A549 (cell line): Measurements from ENCODE around the gene SUGCT. TPM values are rescaled to one million over a fixed set of nuclear protein-coding genes. Genes with fewer than 3 reads are reported as not detected.

Source experiments
- ATAC-seq, 2 experiments: fragments of 200-7000 bp in 1 of 2; fragments of >200 bp in 1 of 2; cut with Nextera tagmentation in 1 of 2; cut with Tn5 transposase in 1 of 2; 3 replicates each; pipeline versions ENCODE4 v1.8.0 to v1.9.1; 2018 to 2020; ENCODE audit warnings: mild to moderate bottlenecking in 1 of 2, moderate library complexity in 1 of 2
- CTCF ChIA-PET: fragments of 300-600 bp; sonication (Branson Sonifier 250); formaldehyde crosslinking; extraction: SDS; loops from one replicate; lab custom pipeline; 2021; ENCODE audit warnings: antibody characterized with exemption, inconsistent platforms; lab: Yijun Ruan, JAX
- POLR2A ChIA-PET: fragments of 350-600 bp; formaldehyde crosslinking; extraction: SDS; loops from one replicate; lab custom pipeline; 2021; ENCODE audit warnings: antibody characterized with exemption, inconsistent platforms; lab: Yijun Ruan, JAX
- DNase-seq, 2 experiments: peaks; one replicate each; pipeline versions ENCODE4 v3.0.0 to v3.0.0-alpha.2; 2011 to 2016; ENCODE audit warnings: low read depth in 1 of 2, low spot score in 1 of 2
- FAIRE-seq: peaks from 2 replicates; lab custom pipeline; 2011; peaks lifted over from hg19 to GRCh38; lab: Jason Lieb, UNC
- H3K27ac ChIP-seq, 2 experiments: fragments of >200 bp; sonication (Bioruptor Twin); formaldehyde crosslinking; 3 replicates each; pipeline ENCODE4 v1.5.1; 2016 to 2017
- H3K4me1 ChIP-seq: fragments of >200 bp; sonication (Bioruptor Twin); formaldehyde crosslinking; 3 replicates; pipeline ENCODE4 v1.6.1; 2016
- H3K4me2 ChIP-seq: fragments of >200 bp; sonication (Bioruptor Twin); formaldehyde crosslinking; 3 replicates; pipeline ENCODE4 v1.6.1; 2016
- H3K4me3 ChIP-seq: fragments of >200 bp; sonication (Bioruptor Twin); formaldehyde crosslinking; 3 replicates; pipeline ENCODE4 v1.5.1; 2016
- H3K9me3 ChIP-seq: fragments of >200 bp; sonication (Bioruptor Twin); formaldehyde crosslinking; 3 replicates; pipeline ENCODE4 v1.6.1; 2016
- BHLHE40 ChIP-seq: IDR thresholded peaks from 2 replicates; pipeline ENCODE4 v1.6.1; 2012; ENCODE audit warnings: low read depth, low read length, inconsistent platforms
- CBX2 ChIP-seq: fragments of 200-600 bp; sonication (generic); IDR thresholded peaks from 2 replicates; pipeline ENCODE4 v1.6.1; 2016; ENCODE audit warnings: low read depth, mild to moderate bottlenecking, borderline replicate concordance
- CBX8 ChIP-seq: fragments of 200-600 bp; sonication (generic); IDR thresholded peaks from 2 replicates; pipeline ENCODE4 v1.6.1; 2016
- CHD4 ChIP-seq: fragments of 200-600 bp; sonication (generic); IDR thresholded peaks from 2 replicates; pipeline ENCODE4 v1.6.1; 2016; ENCODE audit warnings: antibody characterized with exemption, mild to moderate bottlenecking, borderline replicate concordance
- E2F6 ChIP-seq: IDR thresholded peaks from 2 replicates; pipeline ENCODE4 v1.6.1; 2012; ENCODE audit warnings: low read depth, borderline replicate concordance
- ESRRA ChIP-seq: fragments of 150-350 bp; IDR thresholded peaks from 2 replicates; pipeline ENCODE4 v1.6.1; 2014; ENCODE audit warnings: mild to moderate bottlenecking, low read length, borderline replicate concordance
- FOXS1 ChIP-seq: fragments of 250-450 bp; sonication (Bioruptor Pico); IDR thresholded peaks from 2 replicates; pipeline ENCODE4 v1.5.0; 2020; ENCODE audit warnings: mild to moderate bottlenecking, moderate library complexity
- HMGXB4 ChIP-seq: fragments of 250-450 bp; sonication (Bioruptor Pico); IDR thresholded peaks from 2 replicates; pipeline ENCODE4 v1.5.0; 2021; ENCODE audit warnings: mild to moderate bottlenecking, moderate library complexity, borderline replicate concordance
- HOXA7 ChIP-seq: fragments of 250-450 bp; sonication (Bioruptor Pico); IDR thresholded peaks from 2 replicates; pipeline ENCODE4 v1.5.0; 2020; ENCODE audit warnings: mild to moderate bottlenecking, moderate library complexity
- HOXB13 ChIP-seq: fragments of 250-450 bp; sonication (Bioruptor Pico); IDR thresholded peaks from 2 replicates; pipeline ENCODE4 v1.5.0; 2020; ENCODE audit warnings: low read depth, mild to moderate bottlenecking, moderate library complexity
- JUNB ChIP-seq: fragments of >200 bp; sonication (Bioruptor Twin); formaldehyde crosslinking; IDR thresholded peaks from 2 replicates; pipeline ENCODE4 v1.6.1; 2016
- KDM1A ChIP-seq: fragments of 200-600 bp; sonication (generic); IDR thresholded peaks from 2 replicates; pipeline ENCODE4 v1.6.1; 2016; ENCODE audit warnings: low read depth, mild to moderate bottlenecking
- MAFK ChIP-seq: fragments of 450-650 bp; IDR thresholded peaks from 2 replicates; pipeline ENCODE4 v1.6.1; 2014; ENCODE audit not compliant: partially characterized antibody
- MAZ ChIP-seq: fragments of 150-350 bp; IDR thresholded peaks from 2 replicates; pipeline ENCODE4 v1.6.1; 2014; ENCODE audit warnings: antibody characterized with exemption, low read depth, low read length, borderline replicate concordance
- NPAS2 ChIP-seq: fragments of 250-450 bp; sonication (Bioruptor Pico); IDR thresholded peaks from 2 replicates; pipeline ENCODE4 v1.8.0; 2022; ENCODE audit warnings: mild to moderate bottlenecking, moderate library complexity, borderline replicate concordance
- PHF8 ChIP-seq: fragments of 200-600 bp; sonication (generic); IDR thresholded peaks from 2 replicates; pipeline ENCODE4 v1.6.1; 2016; ENCODE audit warnings: low read depth, mild to moderate bottlenecking, antibody characterized with exemption, moderate library complexity, borderline replicate concordance
- RAD21 ChIP-seq, 2 experiments: fragments of >200 bp in 1 of 2; sonication (Bioruptor Twin) in 1 of 2; formaldehyde crosslinking in 1 of 2; IDR thresholded peaks in 1 of 2; conservative IDR thresholded peaks in 1 of 2; 2 replicates in 1 of 2; 3 replicates in 1 of 2; pipeline ENCODE4 v1.6.1; 2012 to 2018; ENCODE audit warnings: inconsistent platforms in 1 of 2
- RCOR1 ChIP-seq: fragments of 150-350 bp; IDR thresholded peaks from 2 replicates; pipeline ENCODE4 v1.6.1; 2014; ENCODE audit warnings: antibody characterized with exemption, low read length, low read depth
- SREBF2 ChIP-seq: fragments of 450-650 bp; IDR thresholded peaks from 2 replicates; pipeline ENCODE4 v1.6.1; 2014; ENCODE audit warnings: mild to moderate bottlenecking, moderate library complexity
- TFCP2L1 ChIP-seq: fragments of 250-450 bp; sonication (Bioruptor Pico); IDR thresholded peaks from 2 replicates; pipeline ENCODE4 v1.5.0; 2021; ENCODE audit warnings: mild to moderate bottlenecking
- TP53 ChIP-seq: fragments of 250-450 bp; sonication (Bioruptor Pico); IDR thresholded peaks from 2 replicates; pipeline ENCODE4 v1.5.0; 2021; ENCODE audit warnings: mild to moderate bottlenecking, moderate library complexity
- USF2 ChIP-seq: fragments of 450-650 bp; IDR thresholded peaks from 2 replicates; pipeline ENCODE4 v1.6.1; 2014; ENCODE audit warnings: antibody characterized with exemption
- ZNF302 ChIP-seq: fragments of 250-450 bp; sonication (Bioruptor Pico); IDR thresholded peaks from 2 replicates; pipeline ENCODE4 v1.9.0; 2021; ENCODE audit warnings: inconsistent platforms, mild to moderate bottlenecking, moderate library complexity
- WGBS: methylation state at CpG from one replicate; pipeline ENCODE4 v1.1.6; 2017; ENCODE audit errors: missing lambda C conversion rate; 5-methylcytosine and 5-hydroxymethylcytosine counted together
- polyA plus RNA-seq, 4 experiments: library from polyadenylated mRNA; depleted of rRNA in 3 of 4; stranded (reverse); fragments of >200 nt; fragmentation: RNase III in 1 of 4; extraction: RNeasy Plus Mini Kit Qiagen cat#74134 plus additional on column Dnase treatment in 1 of 4; gene quantifications; 2 replicates in 3 of 4; 3 replicates in 1 of 4; pipeline ENCODE4 v1.2.3, GENCODE V29; 2011 to 2017

Gene SUGCT
- polyA plus RNA-seq, 2 of the 4 experiments (the other 2 are of a cell fraction), result 1.4 to 1.6 TPM

GRCh38 chr7:40822861-40823260 is 688.1 kb downstream of the SUGCT start:
- Histone ChIP-seq H3K27ac (no peak overlapping the region), H3K4me3 (no peak overlapping the region), H3K9me3 (no peaks in the 10 kb centered on the region), H3K4me2 (no peak overlapping the region), H3K4me1 (no peaks in the 10 kb centered on the region)
- FAIRE-seq (no peak), ATAC-seq (no peak), DNase-seq (no peak)
- ChIA-PET POLR2A (no interaction called here), CTCF (no interaction called here)
- WGBS, result 0% methylated on average over 1 of the region's 1 CpG
- no peak for TF ChIP-seq TP53
- no peak for TF ChIP-seq CHD4
- no peak for TF ChIP-seq NPAS2 (CRISPR knock-in tag)
- TF ChIP-seq CBX8, result no peak
- TF ChIP-seq KDM1A, result no peak
- no peak for TF ChIP-seq RAD21 (conservative IDR thresholded peaks at IDR 0.05 in 1 of 2, IDR thresholded peaks at IDR 0.05 in 1 of 2)
- no peak for TF ChIP-seq HOXB13 (CRISPR knock-in tag)
- no peak for TF ChIP-seq ESRRA
- no peak for TF ChIP-seq BHLHE40
- no peak for TF ChIP-seq E2F6
- no peak for TF ChIP-seq RCOR1
- no peak for TF ChIP-seq PHF8
- TF ChIP-seq JUNB, result no peak
- TF ChIP-seq MAZ, result no peak
- TF ChIP-seq FOXS1 (CRISPR knock-in tag), result no peak
- no peak for TF ChIP-seq SREBF2

DNA sequence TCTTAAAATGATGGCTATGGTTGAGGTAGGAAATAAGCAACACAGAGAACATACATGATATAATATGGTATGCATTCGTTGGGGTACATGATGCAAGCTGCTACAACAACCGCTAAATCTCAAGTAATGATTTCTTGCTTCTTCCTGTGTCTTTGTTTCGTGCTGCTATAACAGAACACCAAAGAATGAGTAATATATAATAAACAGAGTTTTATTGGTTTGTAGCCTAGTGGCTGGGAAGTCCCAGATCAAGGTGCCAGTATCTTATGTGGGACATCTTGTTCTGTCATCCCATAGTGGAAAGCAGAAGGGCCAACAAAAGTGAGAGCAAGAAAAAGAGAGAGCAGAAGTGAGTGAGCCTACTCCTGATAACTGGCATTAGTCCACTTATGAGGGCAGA is 689.7 kb downstream of the SUGCT start:
- no peaks in the 10 kb centered on the region for H3K9me3 ChIP-seq
- no peak overlapping the region for H3K4me2 ChIP-seq
- ChIA-PET CTCF (no interaction called here), POLR2A (no interaction called here)
- DNase-seq (no peak), FAIRE-seq (no peak), ATAC-seq (no peak)
- no peak for TF ChIP-seq RCOR1
- no peak for TF ChIP-seq CHD4
- no peak for TF ChIP-seq HOXA7 (CRISPR knock-in tag)
- no peak for TF ChIP-seq RAD21 (conservative IDR thresholded peaks at IDR 0.05 in 1 of 2, IDR thresholded peaks at IDR 0.05 in 1 of 2)
- TF ChIP-seq HMGXB4 (CRISPR knock-in tag), result no peak
- TF ChIP-seq TFCP2L1 (CRISPR knock-in tag), result no peak
- no peak for TF ChIP-seq ZNF302 (CRISPR knock-in tag)
- TF ChIP-seq MAFK, result no peak
- H3K4me3 ChIP-seq, result no peak overlapping the region
- no peaks in the 10 kb centered on the region for H3K4me1 ChIP-seq
- 7% methylated on average over 3 of the region's 3 CpGs for WGBS
- H3K27ac ChIP-seq, result no peak overlapping the region

DNA sequence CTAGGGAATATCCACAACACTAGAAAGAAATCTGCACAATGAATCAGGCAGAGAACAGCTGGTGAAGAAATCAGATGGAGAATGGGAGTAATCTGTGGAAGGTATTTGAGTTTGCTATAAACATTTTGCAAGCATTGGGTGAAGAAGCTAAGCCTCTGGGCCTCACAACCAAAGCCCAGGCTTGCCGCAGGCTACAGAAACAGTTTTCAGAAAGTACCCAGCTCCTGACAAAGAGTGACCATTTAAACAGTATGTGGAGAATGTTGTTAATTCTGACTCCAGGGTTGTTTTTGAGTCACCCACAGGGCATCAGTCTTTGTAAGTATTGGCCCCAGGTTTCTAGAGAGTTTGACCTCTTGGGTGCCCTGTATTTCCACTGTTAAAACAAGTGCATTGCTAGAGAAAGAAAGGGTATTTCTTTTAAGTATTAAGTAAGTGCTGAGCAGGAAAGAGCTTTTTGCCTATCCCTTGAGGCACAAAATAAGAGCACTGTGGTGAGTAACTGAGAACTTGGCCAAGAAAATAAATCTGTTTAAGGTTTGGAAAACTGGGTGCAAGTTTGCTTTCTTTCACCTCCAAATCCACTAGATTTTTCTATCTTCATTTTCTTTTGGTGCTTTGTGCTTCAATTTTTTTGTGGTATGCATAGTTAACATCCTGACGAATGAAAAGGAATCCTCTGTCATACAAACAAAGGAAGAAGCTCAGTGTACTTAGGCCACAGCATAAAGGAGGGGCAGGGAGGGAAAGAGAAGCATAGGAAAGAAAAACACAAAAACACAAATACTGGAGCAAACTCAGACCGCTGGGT is 691.8 kb downstream of the SUGCT start:
- Histone ChIP-seq H3K4me2 (no peak overlapping the region), H3K27ac (no peak overlapping the region), H3K4me3 (no peak overlapping the region), H3K9me3 (no peaks in the 10 kb centered on the region), H3K4me1 (no peaks in the 10 kb centered on the region)
- TF ChIP-seq USF2 (no peak), PHF8 (no peak), CBX2 (no peak)
- ChIA-PET CTCF (interaction anchor here (1.2 to 2.2 kb wide), 3 partner anchors 9 to 879 kb away, joined by 3 to 9 read pairs (median 6); no protein-coding TSS in a partner anchor), POLR2A (no interaction called here)
- ATAC-seq (no peak), FAIRE-seq (no peak), DNase-seq (no peak)
- WGBS, result 19% methylated on average over 3 of the region's 3 CpGs
